ENCODE results near the gene NMNAT1. TPM values are rescaled to one million over a fixed set of nuclear protein-coding genes. Genes with fewer than 3 reads are reported as not detected.

The NMNAT1 gene
- total RNA-seq, 1 experiment from 2014 or later = 7.3 TPM

DNA sequence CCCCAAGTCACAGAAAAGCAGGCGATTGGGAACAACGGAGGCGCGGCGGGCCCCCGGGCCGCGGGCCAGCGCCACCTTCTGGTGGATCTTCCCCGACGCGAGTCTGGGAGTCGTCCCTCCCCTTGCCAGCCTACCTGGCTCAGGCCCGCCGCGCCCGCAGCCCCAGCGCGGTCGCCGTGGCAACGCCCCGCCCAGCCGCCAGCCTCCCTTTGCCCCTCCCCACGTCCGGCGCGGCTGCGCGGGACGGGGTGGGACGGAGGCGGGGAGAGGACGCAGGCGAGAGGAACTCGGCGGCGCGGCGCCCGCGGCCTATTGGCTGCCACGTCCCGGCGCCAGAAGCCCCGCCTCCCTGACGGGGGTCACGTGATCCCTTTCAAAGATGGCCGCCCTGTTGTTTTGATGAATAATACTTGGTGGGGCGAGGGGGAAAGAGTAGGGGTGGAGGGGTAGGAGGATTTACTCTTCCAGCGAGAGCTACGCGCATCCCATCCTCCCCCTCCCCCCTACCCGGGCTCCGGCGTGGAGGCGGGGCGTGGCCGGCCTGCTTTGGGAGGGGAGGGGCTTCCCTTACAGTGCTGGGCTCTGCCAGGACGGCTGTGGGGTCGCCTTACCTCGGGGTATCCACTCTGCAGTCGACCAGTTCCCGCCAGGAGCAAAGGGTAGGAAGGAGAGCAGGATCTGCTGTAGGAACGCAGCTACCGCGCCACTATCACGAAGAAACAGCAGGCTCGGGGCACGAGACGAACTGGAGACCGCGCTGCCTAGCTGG is 89.5 kb downstream of the NMNAT1 start, which contains the start of gene UBE4B:
TSS of gene UBE4B (plus strand) at position 369 of the 769 bp plus-strand sequence. CDS start 713 bp downstream, outside the sequence.
- TF ChIP-seq, protein P1, sequence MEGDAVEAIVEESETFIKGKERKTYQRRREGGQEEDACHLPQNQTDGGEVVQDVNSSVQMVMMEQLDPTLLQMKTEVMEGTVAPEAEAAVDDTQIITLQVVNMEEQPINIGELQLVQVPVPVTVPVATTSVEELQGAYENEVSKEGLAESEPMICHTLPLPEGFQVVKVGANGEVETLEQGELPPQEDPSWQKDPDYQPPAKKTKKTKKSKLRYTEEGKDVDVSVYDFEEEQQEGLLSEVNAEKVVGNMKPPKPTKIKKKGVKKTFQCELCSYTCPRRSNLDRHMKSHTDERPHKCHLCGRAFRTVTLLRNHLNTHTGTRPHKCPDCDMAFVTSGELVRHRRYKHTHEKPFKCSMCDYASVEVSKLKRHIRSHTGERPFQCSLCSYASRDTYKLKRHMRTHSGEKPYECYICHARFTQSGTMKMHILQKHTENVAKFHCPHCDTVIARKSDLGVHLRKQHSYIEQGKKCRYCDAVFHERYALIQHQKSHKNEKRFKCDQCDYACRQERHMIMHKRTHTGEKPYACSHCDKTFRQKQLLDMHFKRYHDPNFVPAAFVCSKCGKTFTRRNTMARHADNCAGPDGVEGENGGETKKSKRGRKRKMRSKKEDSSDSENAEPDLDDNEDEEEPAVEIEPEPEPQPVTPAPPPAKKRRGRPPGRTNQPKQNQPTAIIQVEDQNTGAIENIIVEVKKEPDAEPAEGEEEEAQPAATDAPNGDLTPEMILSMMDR (conservative IDR thresholded peaks at IDR 0.05; ENCODE audit: low read depth, low read length) = peak; percentile 83
- TF ChIP-seq EZH2 (IDR thresholded peaks at IDR 0.05; ENCODE audit: low read length, unreplicated experiment) (no peak), EZH2phosphoT487 (IDR thresholded peaks at IDR 0.05; ENCODE audit: borderline replicate concordance, low read length) (no peak)
- intact Hi-C loops (cut with micrococcal nuclease) = loop anchor here (1.0 to 5.0 kb wide), 5 partner anchors 35 to 160 kb away; partner anchors contain the start of genes LZIC, NMNAT1 and RBP7
- Histone ChIP-seq H2AFZ (ENCODE audit: low read length) (peak within 1 kb of the TSS; percentile 99), H3K9me3 (ENCODE audit: low read length) (no peaks in the 10 kb centered on the region), H3K4me3 (ENCODE audit: low read length) (peak within 1 kb of the TSS; percentile 81), H4K20me1 (ENCODE audit: low read length) (no peaks in the 10 kb centered on the region), H3K36me3 (ENCODE audit: low read depth, low read length) (peaks cover 2% of the 10 kb centered on the region; the same call in 1 of the 2 replicates), H3K9ac (ENCODE audit: low read length) (peak within 1 kb of the TSS; percentile 81), H3K9me2 (replicated peaks; ENCODE audit: low read length) (no peaks in the 10 kb centered on the region), H3K27ac (ENCODE audit: low read length) (peak within 1 kb of the TSS; percentile 84), H3K4me1 (ENCODE audit: insufficient read depth, low read length) (peaks cover 13% of the 10 kb centered on the region), H3K27me3 (ENCODE audit: low read length) (no peaks in the 10 kb centered on the region), H3K4me2 (ENCODE audit: low read length) (peak within 1 kb of the TSS; percentile 98), H3F3A (ENCODE audit: low read length, unreplicated experiment) (no peaks in the 10 kb centered on the region), H3K79me2 (ENCODE audit: low read length) (peaks cover 46% of the 10 kb centered on the region)
- TSS peak; percentile 86 for BruUV-seq (replicated peaks)
- ChIA-PET CTCF (interaction anchor here (0.5 to 0.6 kb wide), 2 partner anchors 83 to 164 kb away, joined by 3 to 5 read pairs; no protein-coding TSS in a partner anchor), POLR2A (ENCODE audit: unreplicated experiment) (interaction anchor here (0.8 kb wide), 1 partner anchor 161 kb away, joined by 3 read pairs; no protein-coding TSS in a partner anchor)
- peak; percentile 98 for DNase-seq
- peak; percentile 89 for ATAC-seq

DNA sequence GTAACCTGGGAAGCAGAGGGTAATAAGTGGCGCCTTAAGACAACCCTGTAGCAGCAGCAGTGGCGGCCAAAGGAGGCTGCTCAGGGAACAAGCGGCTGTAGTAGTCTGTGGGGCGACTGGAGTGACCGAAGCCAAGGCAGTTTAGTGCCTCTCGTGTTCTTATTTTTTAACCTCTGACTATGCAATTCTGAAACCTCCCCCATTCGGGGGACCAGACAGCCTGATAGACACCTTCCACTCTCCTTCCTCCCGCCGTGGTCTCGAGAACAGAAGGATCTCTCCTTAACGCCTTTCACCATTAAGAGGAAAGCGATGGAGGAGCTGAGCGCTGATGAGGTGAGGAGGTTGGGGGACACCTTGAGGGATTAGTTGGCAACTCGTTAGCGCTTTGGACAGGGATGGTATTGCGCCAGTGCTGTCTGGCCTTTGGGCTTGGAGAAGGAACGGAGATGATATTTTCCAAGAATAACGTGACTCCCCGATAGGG is 90.1 kb downstream of the NMNAT1 start:
- TF ChIP-seq EZH2 (IDR thresholded peaks at IDR 0.05; ENCODE audit: low read length, unreplicated experiment) (no peak), EZH2phosphoT487 (IDR thresholded peaks at IDR 0.05; ENCODE audit: borderline replicate concordance, low read length) (no peak)
- TF ChIP-seq, protein P1 (conservative IDR thresholded peaks at IDR 0.05; ENCODE audit: low read depth, low read length) = no peak
- no peaks in the 10 kb centered on the region for H3F3A ChIP-seq (ENCODE audit: low read length, unreplicated experiment)
- ChIA-PET CTCF (interaction anchor here (0.6 kb wide), 1 partner anchor 83 kb away, joined by 3 read pairs; no protein-coding TSS in a partner anchor), POLR2A (ENCODE audit: unreplicated experiment) (interaction anchor here (0.8 kb wide), 1 partner anchor 162 kb away, joined by 3 read pairs; no protein-coding TSS in a partner anchor)
- intact Hi-C loops (cut with micrococcal nuclease) = loop anchor here (2.0 to 5.0 kb wide), 3 partner anchors 36 to 161 kb away; partner anchors contain the start of genes LZIC, NMNAT1 and RBP7
- H3K36me3 ChIP-seq (ENCODE audit: low read depth, low read length) = peaks cover 3% of the 10 kb centered on the region; the same call in 1 of the 2 replicates
- H2AFZ ChIP-seq (ENCODE audit: low read length) = peak overlapping the region; percentile 90
- ATAC-seq = peak; percentile 35
- peak; percentile 46 for DNase-seq
- H3K4me1 ChIP-seq (ENCODE audit: insufficient read depth, low read length) = peaks cover 13% of the 10 kb centered on the region
- H3K79me2 ChIP-seq (ENCODE audit: low read length) = peaks cover 52% of the 10 kb centered on the region
- H4K20me1 ChIP-seq (ENCODE audit: low read length) = no peaks in the 10 kb centered on the region
- H3K9me3 ChIP-seq (ENCODE audit: low read length) = no peaks in the 10 kb centered on the region
- peak overlapping the region; percentile 81 for H3K4me3 ChIP-seq (ENCODE audit: low read length)
- peak overlapping the region; percentile 84 for H3K27ac ChIP-seq (ENCODE audit: low read length)
- no TSS peak for BruUV-seq (replicated peaks)
- no peaks in the 10 kb centered on the region for H3K27me3 ChIP-seq (ENCODE audit: low read length)
- H3K9ac ChIP-seq (ENCODE audit: low read length) = peak overlapping the region; percentile 81
- H3K4me2 ChIP-seq (ENCODE audit: low read length) = peak overlapping the region; percentile 86
- no peaks in the 10 kb centered on the region for H3K9me2 ChIP-seq (replicated peaks; ENCODE audit: low read length)

Small RNAs within 50 kb of the gene (microRNA-seq; reads per million reads assigned to microRNA genes)
- gene MIR5697 (ENCODE audit: unreplicated experiment) = 1.0 reads per million

Other genes with a start within 250 kb of the NMNAT1 start
- 98.3 and 117 TPM in 2 replicates for gene CLSTN1, start 119.5 kb upstream of the NMNAT1 start, total RNA-seq (2014; rRNA removed)
- 78.1 and 102 TPM in 2 replicates for gene CTNNBIP1, start 33.2 kb upstream of the NMNAT1 start, total RNA-seq (2014; rRNA removed)
- 27.2 and 32.5 TPM in 2 replicates for gene LZIC, start 84 bp upstream of the NMNAT1 start, total RNA-seq (2014; rRNA removed)
- gene RBP7, start 53.8 kb downstream of the NMNAT1 start, total RNA-seq (2014; rRNA removed) = 6.0 and 7.5 TPM in 2 replicates
- gene UBE4B, start 89.5 kb downstream of the NMNAT1 start, total RNA-seq (2014; rRNA removed) = 37.9 and 42.1 TPM in 2 replicates